ENCODE measurements around the gene QTRT2. TPM values are rescaled to one million over a fixed set of nuclear protein-coding genes. Genes with fewer than 3 reads are reported as not detected.

Gene QTRT2
- total and polyA plus RNA-seq, 2 experiments from 2014 or later, result 32.3 to 66.5 TPM

- peaks cover 4% of the 10 kb centered on the region for H3K27me3 Mint-ChIP-seq (ENCODE audit: insufficient read depth, low read depth, poor library complexity)
- H4K20me1 ChIP-seq (replicated peaks; ENCODE audit: insufficient read depth), result no peaks in the 10 kb centered on the region
- H3K27me3 ChIP-seq (ENCODE audit: insufficient read depth), result no peaks in the 10 kb centered on the region
- no peaks in the 10 kb centered on the region; the same call in 1 of the 2 replicates for H3K9me2 ChIP-seq (ENCODE audit: insufficient read depth)
- H3K4me3 ChIP-seq, result no peak overlapping the region
- ATAC-seq, result no peak
- no peak overlapping the region for H2AFZ ChIP-seq
- H3K27ac Mint-ChIP-seq, result no peak overlapping the region
- no peak for TF ChIP-seq ZNF114 (CRISPR knock-in tag; IDR thresholded peaks at IDR 0.05)
- no peak for TF ChIP-seq NANOG (IDR thresholded peaks at IDR 0.05; ENCODE audit: borderline replicate concordance)
- TF ChIP-seq EZH2phosphoT487 (IDR thresholded peaks at IDR 0.05; ENCODE audit: unreplicated experiment), result no peak
- TF ChIP-seq REST (IDR thresholded peaks at IDR 0.05; ENCODE audit: unreplicated experiment), result no peak
- no peak for TF ChIP-seq ZNF462 (CRISPR knock-in tag; IDR thresholded peaks at IDR 0.05)
- TF ChIP-seq JUNB (IDR thresholded peaks at IDR 0.05; ENCODE audit: unreplicated experiment), result no peak
- no peak for TF ChIP-seq ZNF331 (CRISPR knock-in tag; IDR thresholded peaks at IDR 0.05; ENCODE audit: low read depth)
- no peak for TF ChIP-seq CTCF (conservative IDR thresholded peaks at IDR 0.05; ENCODE audit: low read depth in 2 of 2)
- no peaks in the 10 kb centered on the region for H3K36me3 ChIP-seq (ENCODE audit: insufficient read depth)
- no peaks in the 10 kb centered on the region for H3K9me3 Mint-ChIP-seq
- H3K4me2 ChIP-seq, result no peak overlapping the region
- no peaks in the 10 kb centered on the region for H3K4me1 ChIP-seq (ENCODE audit: insufficient read depth)
- H3F3A ChIP-seq (replicated peaks; ENCODE audit: low read depth), result no peaks in the 10 kb centered on the region
- H3K36me3 Mint-ChIP-seq (ENCODE audit: low read depth), result no peaks in the 10 kb centered on the region
- peaks cover 4% of the 10 kb centered on the region for H3K4me1 Mint-ChIP-seq
- DNase-seq (ENCODE audit: low spot score), result no peak
- no peaks in the 10 kb centered on the region for H3K79me2 ChIP-seq (replicated peaks; ENCODE audit: insufficient read depth)
- no peak overlapping the region for H3K27ac ChIP-seq (ENCODE audit: low read depth)
- H3K4me3 Mint-ChIP-seq, result no peak overlapping the region
These were observed 71.0 kb downstream of the QTRT2 start for GRCh38 chr3:114127517-114127916.

Data from GM23338 (cell line).